GM10266 (cell line): ENCODE measurements around the gene ABCA3.

ENCODE experiments used
- DNase-seq: peaks from one replicate; pipeline ENCODE4 v3.0.0; 2012; ENCODE audit errors: extremely low spot score
- TF ChIP-seq, protein P1 (sequence below): IDR thresholded peaks from 2 replicates; pipeline ENCODE4 v1.5.1; 2012; ENCODE audit warnings: mild to moderate bottlenecking, low read depth; ENCODE audit not compliant: control insufficient read depth, insufficient read depth; ENCODE audit errors: missing control alignments

The ABCA3 gene

DNA sequence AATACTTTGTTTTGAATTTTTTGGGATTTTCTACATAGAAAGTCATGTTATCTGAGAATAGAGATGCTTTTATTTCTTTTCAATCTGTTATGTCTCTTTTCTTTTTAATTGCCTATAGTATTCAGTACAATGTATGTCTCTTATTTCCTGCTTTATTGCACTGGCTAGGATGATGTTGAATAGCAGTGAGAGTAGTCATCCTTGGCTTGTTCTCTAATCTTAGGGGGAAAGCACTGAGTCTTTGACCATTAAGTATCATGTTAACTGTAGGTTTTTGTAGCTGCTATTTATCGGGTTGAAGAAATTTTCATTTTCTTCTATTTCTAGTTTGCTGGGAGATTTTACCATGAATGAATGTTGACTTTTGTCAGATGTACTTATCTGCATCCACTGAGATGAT lies 10.0 kb upstream of the ABCA3 start:
- TF ChIP-seq, protein P1, sequence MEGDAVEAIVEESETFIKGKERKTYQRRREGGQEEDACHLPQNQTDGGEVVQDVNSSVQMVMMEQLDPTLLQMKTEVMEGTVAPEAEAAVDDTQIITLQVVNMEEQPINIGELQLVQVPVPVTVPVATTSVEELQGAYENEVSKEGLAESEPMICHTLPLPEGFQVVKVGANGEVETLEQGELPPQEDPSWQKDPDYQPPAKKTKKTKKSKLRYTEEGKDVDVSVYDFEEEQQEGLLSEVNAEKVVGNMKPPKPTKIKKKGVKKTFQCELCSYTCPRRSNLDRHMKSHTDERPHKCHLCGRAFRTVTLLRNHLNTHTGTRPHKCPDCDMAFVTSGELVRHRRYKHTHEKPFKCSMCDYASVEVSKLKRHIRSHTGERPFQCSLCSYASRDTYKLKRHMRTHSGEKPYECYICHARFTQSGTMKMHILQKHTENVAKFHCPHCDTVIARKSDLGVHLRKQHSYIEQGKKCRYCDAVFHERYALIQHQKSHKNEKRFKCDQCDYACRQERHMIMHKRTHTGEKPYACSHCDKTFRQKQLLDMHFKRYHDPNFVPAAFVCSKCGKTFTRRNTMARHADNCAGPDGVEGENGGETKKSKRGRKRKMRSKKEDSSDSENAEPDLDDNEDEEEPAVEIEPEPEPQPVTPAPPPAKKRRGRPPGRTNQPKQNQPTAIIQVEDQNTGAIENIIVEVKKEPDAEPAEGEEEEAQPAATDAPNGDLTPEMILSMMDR = no peak
- DNase-seq = no peak

DNA sequence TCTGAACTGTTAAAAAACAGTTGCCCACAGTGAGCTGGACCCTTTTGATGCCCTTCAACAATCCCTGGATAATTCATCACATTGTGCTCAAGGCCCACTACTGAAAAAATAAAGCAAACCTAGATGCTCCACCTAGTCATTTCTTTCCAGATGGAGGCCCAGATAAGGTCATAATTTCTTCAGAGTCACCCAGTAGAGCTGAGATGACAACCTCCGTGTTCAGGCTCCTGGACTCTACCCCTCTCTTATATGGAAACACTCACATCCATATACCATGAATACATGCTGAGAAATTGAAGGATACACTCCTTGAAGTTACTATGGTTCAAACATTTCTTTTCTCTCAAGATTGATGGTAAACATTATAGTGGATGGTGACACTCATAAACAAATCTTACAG lies 2.7 kb upstream of the ABCA3 start:
- TF ChIP-seq, protein P1 = no peak
- DNase-seq = no peak

- peak; percentile 46 for DNase-seq
- TF ChIP-seq, protein P1 = no peak
Measured at GRCh38 chr16:2341456-2342447, 1.2 kb upstream of the ABCA3 start.

- peak; percentile 72 for DNase-seq
- TF ChIP-seq, protein P1 = peak; percentile 22
Measured at GRCh38 chr16:2339521-2340484, 725 bp downstream of the ABCA3 start.

GRCh38 chr16:2337431-2338296 lies 2.9 kb downstream of the ABCA3 start:
- TF ChIP-seq, protein P1 = no peak
- peak; percentile 9 for DNase-seq

GRCh38 chr16:2335286-2335895 lies 5.1 kb downstream of the ABCA3 start:
- TF ChIP-seq, protein P1 = no peak
- no peak for DNase-seq
